DLD1 (cell line): ENCODE results near the gene MIER3.

ENCODE experiments used
- in situ Hi-C: cut with HindIII; loops from 2 replicates; pipeline ENCODE4 v1.10.0; 2017; ENCODE audit warnings: low sequenced_read_pairs

MIER3 gene

GRCh38 chr5:56961746-56962145, 9.8 kb upstream of the MIER3 start:
- in situ Hi-C loops, result no loop called here

- in situ Hi-C loops, result loop anchor here (10.0 kb wide), 1 partner anchor 105 kb away; no protein-coding TSS in a partner anchor
These were observed 7.4 kb upstream of the MIER3 start for GRCh38 chr5:56959326-56959725.

GRCh38 chr5:56958595-56958994, 6.7 kb upstream of the MIER3 start:
- in situ Hi-C loops, result loop anchor here (10.0 kb wide), 1 partner anchor 106 kb away; no protein-coding TSS in a partner anchor

GRCh38 chr5:56954262-56954661, 2.3 kb upstream of the MIER3 start:
- in situ Hi-C loops, result loop anchor here (10.0 kb wide), 1 partner anchor 111 kb away; no protein-coding TSS in a partner anchor

- in situ Hi-C loops, result loop anchor here (10.0 kb wide), 1 partner anchor 113 kb away; no protein-coding TSS in a partner anchor
These were observed 587 bp downstream of the MIER3 start for GRCh38 chr5:56951126-56951945.

GRCh38 chr5:56950626-56951125, 1.2 kb downstream of the MIER3 start:
- in situ Hi-C loops, result loop anchor here (10.0 kb wide), 1 partner anchor 114 kb away; no protein-coding TSS in a partner anchor

GRCh38 chr5:56947052-56947451, 4.9 kb downstream of the MIER3 start:
- in situ Hi-C loops, result no loop called here

- in situ Hi-C loops, result no loop called here
These were observed 9.9 kb downstream of the MIER3 start for GRCh38 chr5:56941981-56942380.

- in situ Hi-C loops, result no loop called here
These were observed 13.1 kb downstream of the MIER3 start for GRCh38 chr5:56938858-56939257.

- in situ Hi-C loops, result no loop called here
These were observed 17.6 kb downstream of the MIER3 start for GRCh38 chr5:56934325-56934724.

GRCh38 chr5:56922922-56923321, 29.0 kb downstream of the MIER3 start:
- in situ Hi-C loops, result loop anchor here (25.0 kb wide), 1 partner anchor 339 kb away; no protein-coding TSS in a partner anchor

- in situ Hi-C loops, result loop anchor here (25.0 kb wide), 1 partner anchor 342 kb away; no protein-coding TSS in a partner anchor
These were observed 31.8 kb downstream of the MIER3 start for GRCh38 chr5:56919942-56920662.

- in situ Hi-C loops, result loop anchor here (25.0 kb wide), 1 partner anchor 344 kb away; no protein-coding TSS in a partner anchor
These were observed 33.9 kb downstream of the MIER3 start for GRCh38 chr5:56918054-56918453.

GRCh38 chr5:56917534-56917933, 34.4 kb downstream of the MIER3 start:
- in situ Hi-C loops, result loop anchor here (25.0 kb wide), 1 partner anchor 345 kb away; no protein-coding TSS in a partner anchor

- in situ Hi-C loops, result loop anchor here (25.0 kb wide), 1 partner anchor 348 kb away; no protein-coding TSS in a partner anchor
These were observed 37.2 kb downstream of the MIER3 start for GRCh38 chr5:56914678-56915077.

- in situ Hi-C loops, result loop anchor here (25.0 kb wide), 1 partner anchor 349 kb away; no protein-coding TSS in a partner anchor
These were observed 38.2 kb downstream of the MIER3 start for GRCh38 chr5:56913766-56914165.

- in situ Hi-C loops, result loop anchor here (25.0 kb wide), 1 partner anchor 352 kb away; no protein-coding TSS in a partner anchor
These were observed 41.5 kb downstream of the MIER3 start for GRCh38 chr5:56910210-56910965.

- in situ Hi-C loops, result loop anchor here (25.0 kb wide), 1 partner anchor 353 kb away; no protein-coding TSS in a partner anchor
These were observed 42.4 kb downstream of the MIER3 start, which contains the start of gene SETD9 for GRCh38 chr5:56909294-56910209. SETD9 (plus strand) TSS chr5:56909596; CDS start chr5:56909646, 50 bp downstream.

- in situ Hi-C loops, result loop anchor here (25.0 kb wide), 1 partner anchor 353 kb away; no protein-coding TSS in a partner anchor
These were observed 43.0 kb downstream of the MIER3 start for GRCh38 chr5:56908942-56909293.
